Epidermal melanocyte (primary cell): ENCODE data around the gene NDUFV1.
"Not testable (repeated sequence)": the region's sequence is repeated elsewhere in the genome, so short reads cannot be mapped to it uniquely, and the experiment has no call there.

Source experiments
- DNase-seq: peaks from one replicate; pipeline ENCODE4 v3.0.0; 2011; ENCODE audit warnings: low spot score; ENCODE audit not compliant: insufficient read length

NDUFV1 gene

GRCh38 chr11:67611165-67611564 is 4.4 kb downstream of the NDUFV1 start:
- DNase-seq, result no peak

GRCh38 chr11:67611704-67612587 is 5.2 kb downstream of the NDUFV1 start:
- no peak for DNase-seq

GRCh38 chr11:67612751-67613150 is 6.0 kb downstream of the NDUFV1 start:
- DNase-seq, result no peak

GRCh38 chr11:67613313-67613959 is 6.7 kb downstream of the NDUFV1 start:
- no peak for DNase-seq

- no peak for DNase-seq
Measured at GRCh38 chr11:67613960-67614715, 7.4 kb downstream of the NDUFV1 start.

- DNase-seq, result no peak
Measured at GRCh38 chr11:67614730-67615714, 8.3 kb downstream of the NDUFV1 start.

GRCh38 chr11:67615728-67616430 is 9.1 kb downstream of the NDUFV1 start:
- no peak for DNase-seq

- DNase-seq, result no peak
Measured at GRCh38 chr11:67616431-67617242, 9.9 kb downstream of the NDUFV1 start.

GRCh38 chr11:67617243-67617953 is 10.7 kb downstream of the NDUFV1 start:
- no peak for DNase-seq

GRCh38 chr11:67618901-67619659 is 12.3 kb downstream of the NDUFV1 start:
- not testable (repeated sequence) for DNase-seq

GRCh38 chr11:67619683-67620618 is 13.2 kb downstream of the NDUFV1 start:
- not testable (repeated sequence) for DNase-seq

GRCh38 chr11:67620621-67621020 is 13.9 kb downstream of the NDUFV1 start:
- DNase-seq, result not testable (repeated sequence)

- DNase-seq, result not testable (repeated sequence)
Measured at GRCh38 chr11:67621928-67622327, 15.2 kb downstream of the NDUFV1 start.

- not testable (repeated sequence) for DNase-seq
Measured at GRCh38 chr11:67622905-67623304, 16.2 kb downstream of the NDUFV1 start.

- DNase-seq, result not testable (repeated sequence)
Measured at GRCh38 chr11:67623795-67624194, 17.1 kb downstream of the NDUFV1 start.

GRCh38 chr11:67626131-67626833 is 19.5 kb downstream of the NDUFV1 start:
- not testable (repeated sequence) for DNase-seq
